ENCODE results near the gene SSNA1. TPM values are rescaled to one million over a fixed set of nuclear protein-coding genes. Genes with fewer than 3 reads are reported as not detected.

Gene SSNA1
- total and polyA plus RNA-seq, 12 donors: 13.2 to 138 (median 70.3) TPM

DNA sequence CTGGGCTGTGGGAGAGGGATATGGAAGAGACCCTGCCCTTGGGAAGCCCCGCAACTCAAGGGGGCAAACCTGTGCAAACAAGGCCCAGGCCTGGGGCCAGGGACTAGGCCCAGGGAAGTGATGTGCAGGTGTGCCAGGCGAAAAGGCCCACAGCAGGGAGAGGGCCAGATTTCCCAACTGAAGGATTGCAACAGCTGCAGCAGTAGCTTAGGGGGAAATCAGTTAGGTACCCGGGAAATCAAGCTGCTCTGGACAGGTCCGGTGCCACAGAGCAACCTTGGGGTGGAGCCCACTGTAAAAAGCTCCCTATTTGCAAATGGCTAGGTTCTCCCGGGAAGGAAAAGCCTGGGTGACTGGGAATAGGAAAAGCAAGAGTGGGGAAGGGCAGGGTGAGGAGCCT, 39.1 kb upstream of the SSNA1 start:
- H3K4me1 ChIP-seq (replicated peaks in 1 of 2): no peaks in the 10 kb centered on the region
- no peak overlapping the region for H3K4me3 ChIP-seq
- no peaks in the 10 kb centered on the region for H3K36me3 ChIP-seq (replicated peaks in 1 of 2)
- no peak for DNase-seq
- H3K27me3 ChIP-seq: peaks cover 7% of the 10 kb centered on the region
- intact Hi-C loops (cut with DNase I): no loop called here
- TF ChIP-seq POLR2A (IDR thresholded peaks at IDR 0.05): no peak
- TF ChIP-seq, protein P1, sequence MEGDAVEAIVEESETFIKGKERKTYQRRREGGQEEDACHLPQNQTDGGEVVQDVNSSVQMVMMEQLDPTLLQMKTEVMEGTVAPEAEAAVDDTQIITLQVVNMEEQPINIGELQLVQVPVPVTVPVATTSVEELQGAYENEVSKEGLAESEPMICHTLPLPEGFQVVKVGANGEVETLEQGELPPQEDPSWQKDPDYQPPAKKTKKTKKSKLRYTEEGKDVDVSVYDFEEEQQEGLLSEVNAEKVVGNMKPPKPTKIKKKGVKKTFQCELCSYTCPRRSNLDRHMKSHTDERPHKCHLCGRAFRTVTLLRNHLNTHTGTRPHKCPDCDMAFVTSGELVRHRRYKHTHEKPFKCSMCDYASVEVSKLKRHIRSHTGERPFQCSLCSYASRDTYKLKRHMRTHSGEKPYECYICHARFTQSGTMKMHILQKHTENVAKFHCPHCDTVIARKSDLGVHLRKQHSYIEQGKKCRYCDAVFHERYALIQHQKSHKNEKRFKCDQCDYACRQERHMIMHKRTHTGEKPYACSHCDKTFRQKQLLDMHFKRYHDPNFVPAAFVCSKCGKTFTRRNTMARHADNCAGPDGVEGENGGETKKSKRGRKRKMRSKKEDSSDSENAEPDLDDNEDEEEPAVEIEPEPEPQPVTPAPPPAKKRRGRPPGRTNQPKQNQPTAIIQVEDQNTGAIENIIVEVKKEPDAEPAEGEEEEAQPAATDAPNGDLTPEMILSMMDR (IDR thresholded peaks at IDR 0.05): no peak
- no peaks in the 10 kb centered on the region for H3K9me3 ChIP-seq (replicated peaks in 1 of 3)
- no peak overlapping the region for H3K27ac ChIP-seq
- 70 to 80% (median 74%) methylated on average over 4 to 5 of the region's 5 CpGs for WGBS, 4 donors

DNA sequence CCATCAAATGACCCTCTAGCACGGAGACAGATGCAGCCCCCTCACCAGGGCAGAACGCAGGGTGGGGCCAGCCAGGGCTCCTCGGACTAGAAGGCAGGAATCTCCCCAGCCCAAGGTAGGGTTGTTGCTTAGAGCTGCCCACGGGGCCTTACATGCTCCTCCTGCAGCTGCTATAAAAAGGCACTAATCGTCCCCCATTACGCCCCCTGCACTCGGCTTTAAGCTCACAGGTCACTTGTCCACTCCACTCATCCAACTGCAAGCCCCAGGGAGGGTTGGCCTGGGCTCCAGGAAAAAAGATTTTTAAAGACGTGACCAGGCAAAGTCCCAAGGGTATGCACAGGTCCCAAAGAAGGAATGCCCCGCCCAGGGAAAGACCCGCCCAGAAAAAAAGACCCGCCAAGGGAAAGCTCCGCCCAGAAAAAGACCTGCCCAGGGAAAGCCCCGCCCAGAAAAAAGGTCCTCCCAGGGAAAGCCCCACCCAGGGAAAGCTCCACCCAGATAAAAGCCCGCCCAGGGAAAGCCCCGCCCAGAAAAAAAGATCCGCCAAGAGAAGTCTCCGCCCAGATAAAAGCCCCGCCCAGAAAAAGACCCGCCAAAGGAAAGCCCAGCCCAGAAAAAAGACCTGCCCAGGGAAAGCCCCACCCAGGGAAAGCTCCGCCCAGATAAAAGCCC, 38.4 kb upstream of the SSNA1 start:
- H3K4me3 ChIP-seq: no peak overlapping the region
- no peak for DNase-seq
- H3K9me3 ChIP-seq (replicated peaks in 1 of 3): no peaks in the 10 kb centered on the region
- H3K4me1 ChIP-seq (replicated peaks in 1 of 2): no peaks in the 10 kb centered on the region
- no peak for TF ChIP-seq POLR2A (IDR thresholded peaks at IDR 0.05)
- TF ChIP-seq, protein P1 (IDR thresholded peaks at IDR 0.05): no peak
- no peaks in the 10 kb centered on the region for H3K36me3 ChIP-seq (replicated peaks in 1 of 2)
- no peak overlapping the region for H3K27ac ChIP-seq
- intact Hi-C loops (cut with DNase I): no loop called here
- H3K27me3 ChIP-seq: peaks cover 7% of the 10 kb centered on the region
- 47 to 75% (median 56%) methylated on average over 16 to 20 of the region's 20 CpGs for WGBS, 4 donors

DNA sequence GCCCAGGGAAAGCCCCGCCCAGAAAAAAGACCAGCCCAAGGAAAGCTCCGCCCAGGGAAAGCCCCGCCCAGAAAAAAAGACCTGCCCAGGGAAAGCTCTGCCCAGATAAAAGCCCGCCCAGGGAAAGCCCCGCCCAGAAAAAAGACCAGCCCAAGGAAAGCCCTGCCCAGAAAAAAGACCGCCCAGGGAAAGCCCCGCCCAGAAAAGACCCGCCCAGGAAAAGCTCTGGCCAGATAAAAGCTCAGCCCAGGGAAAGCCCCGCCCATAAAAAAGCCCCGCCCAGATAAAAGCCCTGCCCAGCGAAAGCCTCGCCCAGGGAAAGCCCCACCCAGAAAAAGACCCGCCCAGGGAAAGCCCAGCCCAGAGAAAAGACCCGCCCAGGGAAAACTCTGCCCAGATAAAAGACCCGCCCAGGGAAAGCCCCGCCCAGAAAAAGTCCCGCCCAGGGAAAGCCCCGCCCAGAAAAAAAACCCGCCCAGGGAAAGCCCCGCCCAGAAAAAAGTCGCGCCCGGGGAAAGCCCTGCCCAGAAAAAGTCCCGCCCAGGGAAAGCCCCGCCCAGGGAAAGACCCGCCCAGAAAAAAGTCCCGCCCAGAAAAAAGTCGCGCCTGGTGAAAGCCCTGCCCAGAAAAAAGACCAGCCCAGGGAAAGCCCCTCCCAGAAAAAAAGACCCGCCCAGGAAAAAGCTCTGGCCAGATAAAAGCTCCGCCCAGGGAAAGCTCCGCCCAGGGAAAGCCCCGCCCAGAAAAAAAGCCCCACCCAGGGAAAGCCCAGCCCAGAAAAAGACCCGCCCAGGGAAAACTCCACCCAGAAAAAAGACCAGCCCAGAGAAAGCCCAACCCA, 37.6 kb upstream of the SSNA1 start:
- Histone ChIP-seq H3K4me1 (replicated peaks in 1 of 2) (no peaks in the 10 kb centered on the region), H3K27me3 (peaks cover 4% of the 10 kb centered on the region), H3K36me3 (replicated peaks in 1 of 2) (no peaks in the 10 kb centered on the region), H3K9me3 (replicated peaks in 1 of 3) (no peaks in the 10 kb centered on the region), H3K27ac (no peak overlapping the region), H3K4me3 (no peak overlapping the region)
- no peak for TF ChIP-seq POLR2A (IDR thresholded peaks at IDR 0.05)
- TF ChIP-seq, protein P1 (IDR thresholded peaks at IDR 0.05): no peak
- 25 to 43% (median 33%) methylated on average over 32 to 34 of the region's 34 CpGs for WGBS, 4 donors
- intact Hi-C loops (cut with DNase I): no loop called here
- peak in 2 of 7 donors; percentile 53 to 62 for DNase-seq

DNA sequence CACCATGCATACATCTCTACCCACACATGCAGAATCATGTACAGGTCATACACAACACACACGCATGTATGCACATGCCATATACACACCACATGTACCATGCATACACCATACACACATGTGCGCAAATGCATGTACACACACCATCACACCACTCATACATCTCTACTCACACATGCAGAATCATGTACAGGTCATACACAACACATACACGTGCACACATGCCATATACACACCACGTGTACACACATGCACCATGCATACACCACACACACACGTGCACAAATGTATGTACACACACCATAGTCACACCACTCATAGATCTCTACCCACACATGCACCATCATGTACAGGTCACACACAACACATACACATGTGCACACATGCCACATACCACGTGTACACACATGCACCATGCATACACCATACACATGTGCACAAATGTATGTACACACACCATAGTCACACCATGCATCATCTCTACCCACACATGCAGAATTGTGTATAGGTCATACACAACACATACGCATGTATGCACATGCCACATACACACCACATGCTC, 35.6 kb upstream of the SSNA1 start:
- Histone ChIP-seq H3K4me1 (replicated peaks in 1 of 2) (peaks cover 0 to 4% of the 10 kb centered on the region in 2 donors), H3K27ac (no peak overlapping the region), H3K27me3 (peaks cover 13% of the 10 kb centered on the region), H3K9me3 (replicated peaks in 1 of 3) (no peaks in the 10 kb centered on the region), H3K36me3 (replicated peaks in 1 of 2) (no peaks in the 10 kb centered on the region), H3K4me3 (no peak overlapping the region)
- WGBS, 4 donors: 87 to 90% (median 87%) methylated on average over 7 of the region's 7 CpGs
- DNase-seq: no peak
- intact Hi-C loops (cut with DNase I): no loop called here
- no peak for TF ChIP-seq POLR2A (IDR thresholded peaks at IDR 0.05)
- TF ChIP-seq, protein P1 (IDR thresholded peaks at IDR 0.05): no peak
